Dermis microvascular lymphatic vessel endothelial cell (primary cell): ENCODE results near the gene PHKG2. TPM values are rescaled to one million over a fixed set of nuclear protein-coding genes. Genes with fewer than 3 reads are reported as not detected.
"Not testable (repeated sequence)": the region's sequence is repeated elsewhere in the genome, so short reads cannot be mapped to it uniquely, and the experiment has no call there.

Source experiments
- DNase-seq, 2 donors: peaks; one replicate each; pipeline versions ENCODE4 v3.0.0 to v3.0.0-alpha.2; 2010; ENCODE audit warnings: low read depth in 2 of 2
- total RNA-seq: library from RNA; depleted of rRNA; stranded (reverse); fragments of >200 nt; gene quantifications from 2 replicates; pipeline ENCODE4 v1.2.1, GENCODE V29; 2014

The PHKG2 gene, protein sequence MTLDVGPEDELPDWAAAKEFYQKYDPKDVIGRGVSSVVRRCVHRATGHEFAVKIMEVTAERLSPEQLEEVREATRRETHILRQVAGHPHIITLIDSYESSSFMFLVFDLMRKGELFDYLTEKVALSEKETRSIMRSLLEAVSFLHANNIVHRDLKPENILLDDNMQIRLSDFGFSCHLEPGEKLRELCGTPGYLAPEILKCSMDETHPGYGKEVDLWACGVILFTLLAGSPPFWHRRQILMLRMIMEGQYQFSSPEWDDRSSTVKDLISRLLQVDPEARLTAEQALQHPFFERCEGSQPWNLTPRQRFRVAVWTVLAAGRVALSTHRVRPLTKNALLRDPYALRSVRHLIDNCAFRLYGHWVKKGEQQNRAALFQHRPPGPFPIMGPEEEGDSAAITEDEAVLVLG
- 14.9 and 21.1 TPM in 2 replicates for total RNA-seq

- peak; percentile 96 to 99 for DNase-seq
These were observed at the start of gene PHKG2 for GRCh38 chr16:30747799-30748633. PHKG2 (plus strand) TSS chr16:30748425; CDS start chr16:30748821, 396 bp downstream.

DNA sequence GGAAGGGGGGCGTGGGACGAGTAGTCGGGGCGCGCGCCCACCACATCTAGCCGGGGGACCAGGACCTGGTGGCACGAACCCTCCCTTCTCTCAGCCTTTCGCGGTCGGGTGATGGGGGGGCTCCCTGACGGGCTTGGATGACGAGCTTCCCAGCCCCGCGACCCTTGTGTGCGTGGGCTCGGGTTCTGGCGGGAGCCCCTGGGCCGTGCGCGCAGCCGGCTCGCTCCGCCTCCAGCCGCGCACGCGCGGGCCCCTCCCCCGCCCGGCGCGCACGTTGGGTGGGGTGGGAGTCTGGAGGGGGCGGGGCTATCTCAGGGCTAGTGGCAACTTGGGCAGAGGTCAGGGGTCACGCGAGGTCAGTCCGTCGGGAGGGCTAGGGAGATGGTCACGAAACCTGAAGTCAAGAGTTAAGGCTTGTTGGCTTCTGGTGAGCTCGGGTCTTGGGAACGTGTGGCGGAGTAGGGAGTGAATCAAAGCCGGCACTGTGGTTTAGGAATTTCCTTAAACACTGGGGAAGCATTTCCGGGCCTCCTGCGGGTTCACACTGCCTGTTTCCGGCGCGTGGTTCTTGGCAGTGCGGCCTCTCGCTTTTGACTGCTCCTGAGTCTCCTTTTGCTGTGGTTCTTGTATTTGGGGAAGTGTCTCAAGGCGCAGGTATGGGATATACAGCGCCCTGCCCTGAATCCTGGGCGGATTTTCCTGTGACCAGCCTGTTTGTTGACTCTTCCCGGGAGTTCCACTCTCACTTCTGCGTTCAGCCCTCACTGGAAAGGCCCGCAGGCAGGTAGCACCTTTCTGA is 49.2 kb upstream of the PHKG2 start, which contains the start of gene SRCAP:
Gene SRCAP (plus strand): TSS at position 356 of the 799 bp plus-strand sequence. CDS start 1,654 bp downstream, outside the sequence.
- peak; percentile 55 to 79 for DNase-seq

GRCh38 chr16:30699615-30700099 is 48.6 kb upstream of the PHKG2 start:
- no peak for DNase-seq

DNA sequence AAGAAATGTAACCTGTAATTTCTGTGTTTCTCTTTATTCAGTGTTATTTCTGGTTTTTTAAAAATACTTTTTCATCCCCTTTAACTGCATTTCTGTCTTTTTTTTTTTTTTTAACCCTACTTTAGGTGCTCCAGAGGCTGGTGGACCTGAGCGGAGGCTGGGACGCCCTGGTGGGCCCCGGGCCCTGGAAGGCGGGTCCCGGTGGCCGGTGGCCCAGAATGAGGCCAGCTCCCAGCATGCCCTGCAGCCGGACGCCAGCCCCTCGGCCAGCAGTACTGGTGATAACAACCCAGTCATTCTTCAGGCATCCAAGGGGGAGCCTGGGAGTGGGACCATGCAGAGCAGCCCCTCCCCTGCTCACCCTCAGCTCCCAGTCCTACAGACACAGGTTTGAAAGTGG is 47.7 kb upstream of the PHKG2 start:
- DNase-seq, result no peak

DNA sequence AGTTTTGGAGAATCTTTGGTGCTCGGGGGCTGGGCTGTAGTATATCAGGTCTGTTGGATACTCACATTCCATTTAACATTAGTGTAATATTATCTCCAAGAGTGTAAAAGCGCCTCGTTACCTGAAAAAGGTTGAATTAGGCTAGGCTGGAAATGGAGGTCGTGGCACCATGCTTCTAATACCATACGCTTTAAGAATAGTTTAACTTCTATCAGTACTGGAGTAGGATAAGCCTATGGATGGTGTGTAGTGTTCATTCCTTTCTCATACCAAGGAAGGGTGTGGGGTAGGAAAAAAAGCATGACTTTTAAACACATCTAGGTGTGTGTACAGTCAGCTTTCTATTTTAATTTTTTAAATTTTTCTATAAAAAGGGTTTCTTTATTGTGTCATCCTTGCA is 47.3 kb upstream of the PHKG2 start:
- DNase-seq, result no peak

- not testable (repeated sequence) for DNase-seq
These were observed 45.2 kb upstream of the PHKG2 start for GRCh38 chr16:30703071-30703470.

- DNase-seq, result no peak
These were observed 44.3 kb upstream of the PHKG2 start for GRCh38 chr16:30703971-30704370.

DNA sequence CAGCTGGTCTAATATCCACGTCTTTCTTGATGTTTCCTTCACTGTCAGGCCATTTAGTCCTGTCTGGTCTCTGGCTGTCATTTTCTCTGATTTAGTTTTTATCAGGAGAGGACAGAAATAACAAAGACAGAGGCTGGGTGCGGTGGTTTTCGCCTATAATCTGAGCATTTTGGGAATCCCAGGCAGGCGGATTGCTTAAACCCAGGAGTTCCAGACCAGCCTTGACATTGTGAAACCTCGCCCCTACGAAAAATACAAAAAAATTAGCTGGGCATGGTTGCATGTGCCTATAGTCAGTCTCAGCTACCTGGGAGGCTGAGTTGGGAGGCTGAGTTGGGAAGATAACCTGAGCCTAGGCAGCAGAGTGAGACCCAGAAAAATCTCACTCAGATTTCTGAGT is 42.2 kb upstream of the PHKG2 start:
- no peak for DNase-seq

- no peak for DNase-seq
These were observed 37.3 kb upstream of the PHKG2 start for GRCh38 chr16:30710971-30711370.

DNA sequence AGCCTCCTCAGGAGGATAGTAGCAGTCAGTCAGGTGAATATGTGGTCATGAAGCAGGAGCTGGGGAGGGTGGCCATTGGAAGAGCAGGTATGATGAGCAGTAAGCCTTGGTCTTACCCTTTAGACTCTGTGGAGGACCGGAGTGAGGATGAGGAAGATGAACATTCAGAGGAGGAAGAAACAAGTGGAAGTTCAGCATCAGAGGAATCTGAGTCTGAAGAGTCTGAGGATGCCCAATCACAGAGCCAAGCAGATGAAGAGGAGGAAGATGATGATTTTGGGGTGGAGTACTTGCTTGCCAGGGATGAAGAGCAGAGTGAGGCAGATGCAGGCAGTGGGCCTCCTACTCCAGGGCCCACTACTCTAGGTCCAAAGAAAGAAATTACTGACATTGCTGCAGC is 36.5 kb upstream of the PHKG2 start:
- DNase-seq, result no peak

DNA sequence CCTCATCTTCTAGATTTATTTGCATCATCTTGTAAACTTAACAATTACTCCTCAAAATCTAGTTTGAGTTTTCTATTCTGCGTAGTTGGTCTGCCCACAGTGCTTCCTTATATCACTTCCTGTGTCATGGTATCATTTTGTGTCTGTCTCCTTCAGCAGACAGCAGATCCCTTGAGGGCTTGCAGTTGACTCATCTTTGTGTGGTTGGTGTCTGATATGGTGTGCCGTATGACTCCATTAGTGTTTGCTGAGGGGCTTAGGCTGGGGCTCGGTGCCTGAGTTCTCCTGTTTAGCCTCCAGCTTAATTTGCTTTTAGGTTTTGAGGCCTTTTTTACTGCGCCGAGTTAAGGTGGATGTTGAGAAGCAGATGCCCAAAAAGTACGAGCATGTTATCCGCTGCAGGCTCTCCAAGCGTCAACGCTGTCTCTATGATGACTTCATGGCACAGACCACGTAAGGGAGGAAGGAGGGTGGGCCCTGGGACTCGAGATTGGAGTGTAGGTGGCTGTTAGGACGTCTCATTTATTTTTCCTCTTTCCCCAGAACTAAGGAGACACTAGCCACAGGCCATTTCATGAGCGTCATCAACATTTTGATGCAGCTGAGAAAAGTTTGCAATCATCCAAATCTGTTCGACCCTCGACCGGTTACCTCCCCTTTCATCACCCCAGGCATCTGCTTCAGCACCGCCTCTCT is 32.3 kb upstream of the PHKG2 start:
- DNase-seq, result no peak

- DNase-seq, result no peak
These were observed 28.1 kb upstream of the PHKG2 start for GRCh38 chr16:30720086-30720485.

- no peak for DNase-seq
These were observed 27.5 kb upstream of the PHKG2 start for GRCh38 chr16:30720694-30721093.

DNA sequence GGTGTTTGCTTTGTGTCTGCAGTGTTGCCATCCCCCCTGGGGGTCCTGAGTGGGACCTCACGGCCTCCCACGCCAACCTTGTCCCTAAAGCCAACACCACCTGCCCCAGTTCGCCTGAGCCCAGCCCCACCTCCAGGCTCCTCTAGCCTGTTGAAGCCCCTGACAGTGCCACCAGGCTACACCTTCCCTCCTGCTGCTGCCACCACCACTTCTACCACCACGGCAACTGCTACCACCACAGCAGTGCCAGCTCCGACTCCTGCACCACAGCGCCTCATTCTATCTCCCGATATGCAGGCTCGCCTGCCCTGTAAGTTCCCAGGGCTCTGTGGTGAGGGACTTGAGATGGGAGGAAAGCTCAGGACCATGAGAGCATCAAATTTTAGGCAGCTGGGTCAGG is 27.1 kb upstream of the PHKG2 start:
- DNase-seq, result no peak

DNA sequence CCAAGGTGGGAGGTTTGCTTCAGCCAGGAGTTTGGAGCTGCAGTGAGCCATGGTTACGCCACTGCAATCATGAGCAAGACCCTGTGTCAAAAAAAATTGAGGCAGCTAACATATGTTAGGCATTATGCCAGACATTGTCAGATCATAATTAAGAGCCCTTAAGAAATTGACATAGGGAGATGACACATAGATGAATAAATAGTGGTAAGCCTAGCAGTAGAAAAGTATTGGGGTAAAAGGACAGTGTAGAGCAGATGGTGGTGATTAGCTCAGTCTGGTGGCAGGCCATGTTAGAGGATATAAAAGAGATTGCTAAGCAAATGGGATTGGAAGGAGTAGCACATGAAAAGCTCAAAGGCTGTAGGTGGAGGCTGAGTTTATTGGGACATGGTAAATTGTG is 26.6 kb upstream of the PHKG2 start:
- DNase-seq, result no peak

DNA sequence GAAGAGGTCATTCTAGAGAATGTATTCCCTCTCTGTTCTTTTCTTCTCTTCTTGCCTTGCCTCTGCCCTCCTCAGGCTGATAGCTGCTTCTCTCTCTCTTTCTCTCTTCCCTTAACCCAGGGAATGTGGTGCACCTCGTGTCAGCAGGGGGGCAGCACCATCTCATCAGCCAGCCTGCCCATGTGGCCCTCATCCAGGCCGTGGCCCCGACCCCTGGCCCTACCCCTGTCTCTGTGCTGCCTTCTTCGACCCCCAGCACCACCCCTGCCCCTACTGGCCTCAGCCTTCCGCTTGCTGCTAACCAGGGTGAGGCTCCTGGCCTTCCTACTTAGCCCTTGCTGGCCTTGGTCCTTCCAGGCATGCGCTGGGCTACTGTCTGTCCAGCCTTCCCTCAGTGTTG is 25.8 kb upstream of the PHKG2 start:
- DNase-seq, result no peak

DNA sequence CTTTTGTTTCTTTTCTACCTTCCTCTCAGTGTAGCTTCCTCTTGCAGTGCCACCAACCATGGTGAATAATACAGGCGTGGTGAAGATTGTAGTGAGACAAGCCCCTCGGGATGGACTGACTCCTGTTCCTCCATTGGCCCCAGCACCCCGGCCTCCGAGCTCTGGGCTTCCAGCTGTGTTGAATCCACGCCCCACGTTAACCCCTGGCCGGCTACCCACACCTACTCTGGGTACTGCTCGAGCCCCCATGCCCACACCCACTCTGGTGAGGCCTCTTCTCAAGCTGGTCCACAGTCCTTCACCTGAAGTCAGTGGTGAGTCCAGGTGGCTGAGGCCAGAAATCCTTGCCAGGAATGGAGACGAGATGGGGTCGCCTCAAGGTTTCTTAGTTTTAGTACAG is 25.3 kb upstream of the PHKG2 start:
- DNase-seq, result no peak

- DNase-seq, result no peak
These were observed 24.4 kb upstream of the PHKG2 start for GRCh38 chr16:30723725-30724355.

DNA sequence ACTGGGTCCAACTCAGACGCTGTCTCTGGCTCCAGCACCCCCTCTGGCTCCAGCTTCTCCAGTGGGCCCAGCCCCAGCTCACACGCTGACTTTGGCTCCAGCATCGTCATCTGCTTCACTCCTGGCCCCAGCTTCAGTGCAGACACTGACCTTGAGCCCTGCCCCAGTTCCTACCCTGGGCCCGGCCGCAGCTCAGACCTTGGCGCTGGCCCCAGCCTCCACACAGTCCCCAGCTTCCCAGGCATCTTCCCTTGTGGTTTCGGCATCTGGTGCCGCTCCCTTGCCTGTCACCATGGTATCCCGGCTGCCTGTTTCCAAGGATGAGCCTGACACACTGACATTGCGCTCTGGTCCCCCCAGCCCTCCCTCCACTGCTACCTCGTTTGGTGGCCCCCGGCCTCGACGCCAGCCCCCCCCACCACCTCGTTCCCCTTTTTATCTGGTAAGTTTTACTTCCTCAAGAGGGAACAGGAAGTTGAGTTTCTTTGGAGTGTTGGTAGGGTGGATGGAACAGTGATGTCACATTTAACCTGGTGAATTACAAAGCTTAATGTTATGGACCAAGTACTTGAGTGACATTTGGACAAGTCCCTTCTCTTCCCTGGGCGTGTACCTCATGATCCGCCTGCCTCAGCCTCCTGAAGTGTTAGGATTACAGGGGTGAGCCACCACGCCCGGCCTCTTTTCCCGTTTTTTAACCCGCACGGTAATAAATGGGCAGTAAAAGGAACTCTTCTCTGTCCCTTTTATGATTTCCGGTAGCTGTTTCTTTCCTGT is 23.4 kb upstream of the PHKG2 start:
- no peak for DNase-seq

- no peak for DNase-seq
These were observed 22.8 kb upstream of the PHKG2 start for GRCh38 chr16:30725418-30725792.
